NCI-H1105 (cell line): ENCODE results near the gene PROS1.
"Not testable (repeated sequence)": the region's sequence is repeated elsewhere in the genome, so short reads cannot be mapped to it uniquely, and the experiment has no call there.

Experiments
- DNase-seq: peaks from one replicate; lab custom pipeline; 2025; lab: John Stamatoyannopoulos, UW

The PROS1 gene

GRCh38 chr3:93873412-93873811 is 100.3 kb downstream of the PROS1 start:
- DNase-seq: not testable (repeated sequence)

- no peak for DNase-seq
These were observed 106.3 kb downstream of the PROS1 start for GRCh38 chr3:93867425-93867824.

- DNase-seq: no peak
These were observed 112.7 kb downstream of the PROS1 start for GRCh38 chr3:93861017-93861416.

- DNase-seq: no peak
These were observed 118.3 kb downstream of the PROS1 start for GRCh38 chr3:93855401-93855800.

GRCh38 chr3:93852228-93852627 is 121.5 kb downstream of the PROS1 start:
- DNase-seq: not testable (repeated sequence)

- DNase-seq: no peak
These were observed 129.7 kb downstream of the PROS1 start for GRCh38 chr3:93843981-93844380.

- DNase-seq: peak; percentile 7
These were observed 134.5 kb downstream of the PROS1 start for GRCh38 chr3:93839193-93839592.
